HG02852 (cell line): ENCODE measurements around the gene TRAF2.
A peak's percentile ranks its signal among the peaks of the same experiment; 100 is the strongest.

Experiments used
- ATAC-seq: cut with Tn5 transposase; IDR thresholded peaks from one replicate; pipeline ENCODE4 v1.9.1; 2021; ENCODE audit warnings: mild to moderate bottlenecking, moderate library complexity; ENCODE audit not compliant: unreplicated experiment

TRAF2 gene

GRCh38 chr9:136934277-136934676 lies 48.0 kb downstream of the TRAF2 start:
- ATAC-seq, result no peak

GRCh38 chr9:136935651-136936050 lies 49.3 kb downstream of the TRAF2 start:
- no peak for ATAC-seq

- no peak for ATAC-seq
These were observed 50.4 kb downstream of the TRAF2 start for GRCh38 chr9:136936645-136937170.

- ATAC-seq, result no peak
These were observed 51.1 kb downstream of the TRAF2 start for GRCh38 chr9:136937186-136938001.

- ATAC-seq, result no peak
These were observed 53.2 kb downstream of the TRAF2 start for GRCh38 chr9:136939431-136939995.

- no peak for ATAC-seq
These were observed 53.7 kb downstream of the TRAF2 start for GRCh38 chr9:136939996-136940525.

- no peak for ATAC-seq
These were observed 54.4 kb downstream of the TRAF2 start for GRCh38 chr9:136940526-136941230.

GRCh38 chr9:136941231-136942111 lies 55.2 kb downstream of the TRAF2 start:
- ATAC-seq, result no peak

- no peak for ATAC-seq
These were observed 56.0 kb downstream of the TRAF2 start for GRCh38 chr9:136942112-136942880.

- no peak for ATAC-seq
These were observed 56.5 kb downstream of the TRAF2 start for GRCh38 chr9:136942881-136943230.

- peak; percentile 6 for ATAC-seq
These were observed 57.2 kb downstream of the TRAF2 start for GRCh38 chr9:136943291-136944211.

GRCh38 chr9:136944212-136944518 lies 57.8 kb downstream of the TRAF2 start:
- ATAC-seq, result peak; percentile 38

GRCh38 chr9:136944519-136945332 lies 58.4 kb downstream of the TRAF2 start, which contains the start of the genes C8G and FBXW5:
C8G (plus strand) TSS chr9:136945243; CDS start chr9:136945321, 78 bp downstream.
FBXW5 (minus strand) TSS chr9:136944738; CDS start chr9:136944083, 655 bp downstream.
- peak; percentile 74 for ATAC-seq

- no peak for ATAC-seq
These were observed 59.3 kb downstream of the TRAF2 start for GRCh38 chr9:136945333-136946227.

- no peak for ATAC-seq
These were observed 60.1 kb downstream of the TRAF2 start for GRCh38 chr9:136946228-136947027.
